HG02970 (cell line): Measurements from ENCODE around the gene HS3ST2.
"Not testable (repeated sequence)": the region's sequence is repeated elsewhere in the genome, so short reads cannot be mapped to it uniquely, and the experiment has no call there.

Experiments used
- ATAC-seq: cut with Tn5 transposase; IDR thresholded peaks from one replicate; pipeline ENCODE4 v1.9.1; 2021; ENCODE audit warnings: mild to moderate bottlenecking, moderate library complexity, moderate number of reproducible peaks; ENCODE audit not compliant: unreplicated experiment, low FRiP score

HS3ST2 gene

DNA sequence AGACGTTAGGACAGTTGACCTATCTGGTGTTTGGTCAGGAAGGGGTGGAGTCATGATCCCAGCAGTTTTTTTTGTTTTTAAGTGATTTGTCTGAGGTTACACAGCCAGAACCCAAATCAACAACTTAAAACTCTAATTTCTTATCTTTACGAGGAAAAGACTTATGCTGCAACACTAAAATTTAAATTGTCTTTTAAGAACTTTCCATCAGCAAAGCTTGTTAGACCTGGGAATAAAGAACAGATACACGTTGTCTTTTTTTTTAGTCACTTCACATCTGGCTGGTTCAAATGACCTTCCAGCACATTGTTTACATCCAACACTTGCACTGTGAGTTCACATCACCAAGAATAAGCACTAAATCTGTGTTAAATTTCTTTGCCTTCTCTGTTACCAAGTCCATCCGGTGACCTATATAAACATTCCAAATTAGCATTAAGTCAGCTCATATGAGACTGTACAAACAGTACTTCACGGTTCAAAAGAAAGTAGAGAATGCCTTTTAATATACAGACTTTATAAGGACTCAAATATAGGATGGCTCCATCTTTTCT is 115.0 kb downstream of the HS3ST2 start:
- no peak for ATAC-seq

DNA sequence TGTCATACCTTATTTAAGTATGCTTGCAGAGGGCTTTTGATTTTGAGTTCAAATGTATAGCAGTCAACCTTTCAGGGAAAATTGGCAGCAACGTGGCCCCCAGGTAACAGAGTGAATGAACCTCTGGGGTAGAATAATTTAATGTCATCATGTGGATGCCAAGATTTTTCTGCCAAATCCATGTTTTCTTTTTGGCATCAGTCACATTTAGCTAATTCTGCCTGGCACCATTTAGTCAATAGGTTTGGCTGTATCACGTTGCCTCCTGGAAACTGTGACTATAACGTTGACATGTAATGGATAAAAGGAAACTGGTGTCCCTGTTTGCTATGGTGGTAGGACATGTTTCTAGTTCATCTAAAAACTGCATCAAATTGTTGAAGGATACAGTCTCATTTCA is 115.5 kb downstream of the HS3ST2 start:
- no peak for ATAC-seq

DNA sequence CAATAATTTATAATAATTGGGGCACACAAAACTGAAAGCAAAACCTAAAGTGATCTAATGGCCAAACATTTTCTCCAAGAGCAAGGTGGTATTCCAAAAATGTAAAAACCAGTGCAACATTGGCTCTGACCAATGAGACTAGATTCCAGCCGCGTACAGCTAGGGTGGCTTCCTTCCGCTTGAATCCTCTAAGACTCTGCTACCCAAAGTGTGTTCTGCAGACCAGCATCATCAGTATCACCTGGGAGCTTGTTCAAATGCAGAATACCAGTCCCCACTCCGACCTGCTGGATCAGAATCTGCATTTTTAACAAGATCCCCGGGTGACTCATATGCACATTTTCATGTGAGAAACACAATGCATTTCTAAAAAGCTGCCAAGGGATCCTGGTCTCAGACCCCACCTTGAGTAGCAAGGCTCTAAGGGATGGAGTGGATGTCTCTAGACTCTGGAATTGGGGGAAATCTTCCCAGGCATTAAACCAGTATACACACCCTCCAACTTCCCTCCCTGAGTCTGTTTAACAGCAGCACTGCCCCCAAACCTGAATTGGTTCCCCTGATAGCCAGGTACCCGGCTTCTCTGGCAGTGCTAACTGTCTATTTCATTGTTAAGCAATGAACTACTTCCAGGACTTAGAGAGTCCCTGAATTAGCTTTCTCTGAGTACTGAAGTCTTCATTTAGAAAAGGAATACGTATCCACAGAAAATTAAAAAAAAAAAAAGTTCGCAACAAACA is 118.2 kb downstream of the HS3ST2 start:
- ATAC-seq: no peak

DNA sequence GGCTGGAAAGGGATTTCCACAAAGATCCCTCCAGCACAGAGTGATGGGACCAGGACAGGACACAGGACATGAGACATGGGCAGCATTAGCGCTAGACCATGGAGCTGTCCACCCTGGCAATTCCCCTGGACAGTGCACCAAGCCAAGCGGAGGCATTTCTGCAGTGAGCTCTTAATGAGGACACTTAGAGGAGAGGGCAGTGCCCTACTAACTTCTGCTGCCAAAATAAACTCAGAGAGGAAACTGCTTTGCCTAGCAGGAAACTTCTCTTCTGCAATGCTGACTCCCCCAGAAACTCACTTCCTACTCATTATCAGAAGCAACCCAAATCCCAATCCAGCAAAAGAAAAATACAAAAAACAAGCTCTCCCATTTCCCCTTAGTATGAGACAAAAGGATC is 119.2 kb downstream of the HS3ST2 start:
- ATAC-seq: no peak

DNA sequence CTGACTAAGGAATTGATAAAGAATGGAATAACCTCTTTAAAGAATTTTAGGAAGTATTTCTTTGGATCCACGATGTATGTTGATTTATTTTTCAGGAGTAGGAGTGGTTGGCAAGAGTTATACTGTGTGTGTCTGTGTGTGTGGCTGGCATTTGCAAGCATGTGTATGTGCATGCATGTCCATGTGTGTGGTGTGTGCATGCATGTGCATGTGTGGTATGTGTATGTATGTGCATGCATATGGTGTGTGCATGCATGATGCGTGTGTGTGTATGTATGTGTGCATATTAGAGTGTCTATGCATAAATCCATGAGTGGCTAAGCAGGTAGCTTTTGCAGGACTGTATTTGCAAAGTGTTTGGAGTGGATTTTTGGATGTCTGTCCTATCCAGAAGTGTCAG is 120.8 kb downstream of the HS3ST2 start:
- ATAC-seq: no peak

DNA sequence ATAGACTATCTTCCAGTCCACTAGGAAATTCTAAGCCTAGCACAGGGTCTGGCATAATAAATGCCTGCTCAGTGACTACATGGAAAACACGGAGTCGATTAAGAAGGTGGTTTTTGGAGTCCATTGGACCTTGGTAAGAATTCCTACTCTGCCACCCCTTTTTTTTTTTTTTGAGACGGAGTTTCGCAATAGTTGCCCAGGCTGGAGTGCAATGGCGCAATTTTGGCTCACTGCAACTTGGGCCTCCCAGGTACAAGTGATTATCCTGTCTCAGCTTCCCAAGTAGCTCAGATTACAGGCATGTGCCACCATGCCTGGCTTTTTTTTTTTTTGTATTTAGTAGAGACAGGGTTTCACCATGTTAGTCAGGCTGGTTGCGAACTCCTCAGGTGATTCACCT is 123.2 kb downstream of the HS3ST2 start:
- ATAC-seq: no peak

DNA sequence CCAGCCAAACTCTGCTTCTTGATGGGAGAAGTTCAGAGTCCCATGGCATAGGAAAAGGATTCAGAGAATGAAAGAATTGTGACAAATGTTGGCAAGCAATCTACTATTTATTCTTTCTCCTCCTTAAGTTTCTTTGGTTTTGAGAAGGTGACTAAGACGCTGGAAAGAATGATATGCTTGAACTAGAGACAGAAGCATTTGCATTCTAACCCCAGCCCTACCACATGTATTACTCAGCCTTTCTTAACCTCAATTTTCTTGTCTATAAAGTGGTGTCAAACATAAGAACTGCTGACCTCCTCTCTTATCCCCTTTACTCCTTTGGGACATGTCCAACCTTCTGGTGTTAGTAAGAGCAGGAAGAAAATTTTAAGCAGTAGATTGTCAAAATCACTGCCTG is 124.7 kb downstream of the HS3ST2 start:
- ATAC-seq: no peak

DNA sequence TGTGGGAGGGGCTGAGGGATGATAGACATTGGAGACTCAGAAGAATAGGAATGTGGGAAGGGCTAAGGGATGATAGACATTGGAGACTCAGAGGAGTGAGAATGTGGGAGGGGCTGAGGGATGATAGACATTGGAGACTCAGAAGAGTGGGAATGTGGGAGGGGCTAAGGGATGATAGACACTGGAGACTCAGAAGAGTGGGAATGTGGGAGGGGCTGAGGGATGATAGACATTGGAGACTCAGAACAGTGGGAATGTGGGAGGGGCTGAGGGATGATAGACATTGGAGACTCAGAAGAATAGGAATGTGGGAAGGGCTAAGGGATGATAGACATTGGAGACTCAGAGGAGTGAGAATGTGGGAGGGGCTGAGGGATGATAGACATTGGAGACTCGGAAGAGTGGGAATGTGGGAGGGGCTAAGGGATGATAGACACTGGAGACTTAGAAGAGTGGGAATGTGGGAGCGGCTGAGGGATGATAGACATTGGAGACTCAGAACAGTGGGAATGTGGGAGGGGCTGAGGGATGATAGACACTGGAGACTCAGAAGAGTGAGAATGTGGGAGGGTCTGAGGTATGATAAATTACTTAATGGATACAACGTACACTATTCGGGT is 125.9 kb downstream of the HS3ST2 start:
- not testable (repeated sequence) for ATAC-seq

DNA sequence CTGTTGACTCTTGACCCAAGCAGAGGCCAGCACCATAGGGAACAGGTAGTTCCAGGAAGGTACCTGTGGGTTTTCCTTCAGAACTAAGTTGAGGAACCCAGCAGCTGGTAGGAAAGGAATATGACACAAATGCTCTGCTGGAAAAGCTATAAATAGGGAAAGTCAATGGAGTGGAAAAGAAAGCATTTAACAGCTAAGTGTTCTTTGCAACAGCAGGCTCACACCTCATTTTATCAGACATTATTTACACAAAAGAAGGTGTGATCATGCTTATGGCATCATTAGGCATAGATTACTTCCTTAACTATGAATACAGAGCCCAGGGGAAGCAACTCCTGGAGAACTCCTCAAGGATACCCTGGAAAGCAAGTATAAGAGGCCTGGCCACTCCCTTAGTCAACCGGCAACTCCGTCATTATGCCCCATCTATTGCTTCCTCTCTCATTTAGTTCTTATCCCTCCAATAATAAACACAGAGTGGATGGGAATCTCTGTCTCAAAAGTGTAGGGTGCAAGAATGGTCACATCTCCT is 128.1 kb downstream of the HS3ST2 start:
- no peak for ATAC-seq

DNA sequence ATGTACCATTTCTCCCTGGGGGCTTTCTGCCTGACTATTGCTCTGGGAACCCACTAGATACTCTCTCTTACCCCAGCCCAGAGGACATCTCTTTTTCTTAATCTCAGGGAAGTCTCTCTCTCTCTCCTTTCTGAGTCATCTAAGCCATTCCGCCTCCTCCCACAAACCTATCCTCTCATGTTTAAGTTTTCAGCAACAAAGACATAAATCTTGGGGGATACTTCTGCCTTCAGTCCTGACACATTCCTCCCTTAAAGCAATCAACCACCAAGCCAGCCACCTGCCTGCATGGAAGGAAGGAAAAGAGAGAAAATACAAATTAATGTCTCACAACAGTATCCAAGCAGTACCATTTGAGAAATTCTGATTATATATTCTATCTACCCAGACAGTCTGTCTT is 128.8 kb downstream of the HS3ST2 start:
- no peak for ATAC-seq

DNA sequence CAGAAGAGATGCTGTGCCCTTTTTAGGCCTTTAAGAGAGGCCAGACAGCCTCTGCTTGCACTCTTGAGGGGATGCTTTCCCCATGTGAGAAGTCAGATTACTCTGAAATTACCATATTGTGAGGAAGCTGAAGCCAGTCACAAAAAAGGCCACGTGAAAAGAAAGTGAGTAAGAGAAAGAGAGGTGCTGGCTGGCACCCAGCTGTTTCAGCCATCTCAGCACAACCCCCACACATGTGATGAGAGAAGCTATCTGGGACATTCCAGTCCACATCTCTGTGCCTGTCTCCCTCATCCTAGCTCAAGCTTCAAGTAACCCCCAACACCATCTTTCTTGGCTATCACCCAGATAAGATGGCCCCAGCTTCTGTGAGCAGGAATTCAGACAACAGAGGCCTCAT is 131.4 kb downstream of the HS3ST2 start:
- ATAC-seq: no peak

DNA sequence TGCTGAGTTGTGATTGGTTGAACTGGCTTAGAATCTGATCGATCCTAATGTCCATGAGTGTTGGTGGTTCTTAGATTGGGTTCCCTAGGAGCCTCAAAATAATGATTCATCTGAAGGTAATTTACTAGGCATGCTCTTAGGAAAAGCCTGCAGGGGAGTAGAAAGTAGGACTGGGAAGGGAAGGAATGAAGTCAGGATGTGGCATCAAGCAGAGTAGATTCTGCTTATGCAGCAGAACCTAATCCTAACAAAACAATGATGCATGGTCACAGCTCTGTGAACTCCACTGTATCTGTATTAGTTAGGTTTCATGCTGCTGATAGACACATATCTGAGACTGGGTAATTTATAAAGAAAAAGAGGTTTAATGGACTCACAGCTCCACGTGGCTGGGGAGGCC is 132.5 kb downstream of the HS3ST2 start:
- ATAC-seq: no peak

DNA sequence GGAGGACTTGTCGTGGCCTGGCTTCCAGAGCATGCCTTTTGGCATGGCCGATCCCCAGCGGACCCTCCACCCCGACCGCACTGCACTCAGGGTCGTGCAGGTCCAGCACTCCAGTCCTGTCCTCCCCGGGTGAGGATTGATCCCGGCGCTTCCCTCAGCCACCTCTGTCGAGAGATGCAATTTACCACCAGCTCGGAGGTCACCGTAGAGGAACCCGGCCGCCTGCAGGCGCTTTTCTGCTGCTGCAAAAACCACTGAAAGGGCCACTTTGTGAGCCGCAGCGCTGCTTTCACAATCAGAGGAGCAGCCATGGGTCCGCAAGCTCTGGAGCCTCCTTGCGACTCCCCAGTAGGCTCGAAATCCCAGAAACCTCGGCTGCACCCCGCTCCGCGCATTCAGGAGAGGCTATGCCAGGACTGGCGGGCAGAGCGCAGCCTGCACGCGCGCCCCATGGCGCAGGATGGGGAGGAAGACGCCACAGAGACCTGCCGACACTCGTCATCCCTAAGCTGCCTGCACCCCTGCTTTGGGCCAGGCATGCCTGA is 134.2 kb downstream of the HS3ST2 start:
- no peak for ATAC-seq

DNA sequence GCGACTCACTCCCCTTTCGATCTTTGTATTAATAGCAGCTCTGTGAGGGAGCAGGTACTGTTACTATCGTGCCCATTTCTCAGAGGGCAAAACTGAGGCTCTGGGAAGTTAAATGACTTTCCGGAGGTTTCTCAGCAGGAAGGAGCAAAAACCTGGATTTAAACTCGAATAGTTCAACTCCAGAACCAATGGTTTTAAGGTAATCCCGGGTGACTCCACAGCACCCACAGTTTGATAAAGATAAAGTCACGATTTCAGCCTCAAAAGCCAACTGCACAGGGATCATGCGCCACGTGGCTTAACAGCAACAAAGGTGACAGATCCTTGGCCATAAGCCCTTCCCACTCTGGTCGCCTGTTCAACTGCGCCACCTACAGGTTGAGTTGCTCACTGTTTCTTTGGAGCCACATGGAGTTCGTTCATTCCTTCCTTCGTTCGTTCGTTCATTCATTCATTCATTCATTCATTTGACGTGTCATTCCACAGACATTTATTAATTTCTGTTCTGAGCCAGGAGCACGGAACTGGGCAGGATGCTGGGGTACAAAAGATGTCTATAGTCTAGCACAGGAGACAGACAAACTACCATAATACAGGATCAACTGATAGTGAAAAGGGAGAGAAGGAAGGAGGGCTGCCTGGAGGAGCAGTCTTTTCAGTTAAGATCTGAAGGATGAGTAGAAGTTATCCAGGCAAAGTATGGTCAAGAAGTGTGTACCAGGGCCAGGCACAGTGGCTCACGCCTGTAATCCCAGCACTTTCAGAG is 134.8 kb downstream of the HS3ST2 start:
- ATAC-seq: no peak

DNA sequence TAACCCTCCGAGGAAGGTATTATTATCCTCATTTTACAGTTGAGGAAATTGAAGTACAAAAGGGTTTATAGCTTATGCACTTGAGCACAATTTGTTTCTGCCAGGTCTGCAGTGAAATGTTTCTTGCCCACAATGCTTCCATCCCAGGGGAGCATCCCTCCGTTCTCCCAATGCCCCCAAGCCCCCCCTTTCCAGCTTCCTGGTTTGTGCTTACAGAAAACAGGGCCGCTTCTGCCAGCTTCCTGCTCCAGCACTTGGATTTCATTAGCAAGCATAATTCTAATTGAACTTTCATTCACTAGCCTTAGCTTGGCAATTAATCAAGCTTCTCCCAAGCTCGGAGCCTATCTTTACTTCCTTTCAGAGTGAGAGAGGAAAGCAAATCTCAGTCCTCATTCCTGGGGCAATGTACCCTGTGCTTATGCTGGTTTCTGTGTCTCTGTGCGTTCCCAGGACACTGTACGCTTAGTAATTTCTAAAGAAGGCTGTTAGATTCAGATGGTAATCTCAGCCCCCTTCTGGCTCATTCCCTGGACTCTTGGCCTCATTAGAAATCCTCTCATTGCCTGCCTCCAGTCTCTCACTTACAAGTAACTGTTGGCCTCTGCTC is 141.6 kb downstream of the HS3ST2 start:
- ATAC-seq: no peak

DNA sequence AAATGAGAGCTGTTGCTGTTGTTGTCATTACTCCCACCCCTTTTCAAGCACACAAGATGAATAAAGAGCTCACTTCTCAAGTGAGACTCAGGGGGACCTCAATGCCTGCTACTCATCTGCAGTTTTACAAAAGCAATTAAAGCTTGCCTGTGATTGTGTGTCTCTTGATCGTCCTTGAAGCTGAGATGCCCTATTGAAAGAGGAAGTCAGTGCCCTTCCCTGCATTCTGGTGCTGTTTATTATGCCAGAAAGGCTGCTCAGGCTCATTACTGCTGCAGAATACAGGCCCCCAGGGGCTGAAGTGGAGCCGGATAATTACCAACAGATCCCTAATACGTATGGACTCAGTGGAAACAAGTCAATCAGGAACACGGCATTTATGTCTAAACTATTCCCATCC is 147.2 kb downstream of the HS3ST2 start:
- no peak for ATAC-seq

DNA sequence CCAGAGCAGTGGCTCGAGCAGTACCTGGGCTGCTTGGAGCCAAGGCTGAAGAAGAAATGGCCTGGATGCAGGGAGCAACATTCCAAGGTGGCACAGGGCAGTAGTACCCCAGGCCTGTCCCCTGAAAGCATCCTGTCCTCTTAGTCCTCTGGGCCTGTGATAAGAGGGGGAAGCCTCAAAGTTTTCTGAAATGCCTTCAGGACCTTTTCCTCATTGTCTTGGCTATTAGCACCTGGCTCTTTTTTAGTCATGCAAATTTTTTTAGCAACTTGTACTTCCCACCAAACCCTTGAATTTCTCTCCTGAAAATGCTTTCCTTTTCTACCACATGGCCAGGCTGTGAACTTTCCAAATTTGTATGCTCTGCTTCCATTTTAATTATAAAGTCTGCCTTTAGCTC is 148.9 kb downstream of the HS3ST2 start:
- ATAC-seq: no peak
